ENCODE results near the gene GPR61. TPM values are rescaled to one million over a fixed set of nuclear protein-coding genes. Genes with fewer than 3 reads are reported as not detected.

GPR61 gene
- total RNA-seq, 1 donor from 2014 or later: not detected

DNA sequence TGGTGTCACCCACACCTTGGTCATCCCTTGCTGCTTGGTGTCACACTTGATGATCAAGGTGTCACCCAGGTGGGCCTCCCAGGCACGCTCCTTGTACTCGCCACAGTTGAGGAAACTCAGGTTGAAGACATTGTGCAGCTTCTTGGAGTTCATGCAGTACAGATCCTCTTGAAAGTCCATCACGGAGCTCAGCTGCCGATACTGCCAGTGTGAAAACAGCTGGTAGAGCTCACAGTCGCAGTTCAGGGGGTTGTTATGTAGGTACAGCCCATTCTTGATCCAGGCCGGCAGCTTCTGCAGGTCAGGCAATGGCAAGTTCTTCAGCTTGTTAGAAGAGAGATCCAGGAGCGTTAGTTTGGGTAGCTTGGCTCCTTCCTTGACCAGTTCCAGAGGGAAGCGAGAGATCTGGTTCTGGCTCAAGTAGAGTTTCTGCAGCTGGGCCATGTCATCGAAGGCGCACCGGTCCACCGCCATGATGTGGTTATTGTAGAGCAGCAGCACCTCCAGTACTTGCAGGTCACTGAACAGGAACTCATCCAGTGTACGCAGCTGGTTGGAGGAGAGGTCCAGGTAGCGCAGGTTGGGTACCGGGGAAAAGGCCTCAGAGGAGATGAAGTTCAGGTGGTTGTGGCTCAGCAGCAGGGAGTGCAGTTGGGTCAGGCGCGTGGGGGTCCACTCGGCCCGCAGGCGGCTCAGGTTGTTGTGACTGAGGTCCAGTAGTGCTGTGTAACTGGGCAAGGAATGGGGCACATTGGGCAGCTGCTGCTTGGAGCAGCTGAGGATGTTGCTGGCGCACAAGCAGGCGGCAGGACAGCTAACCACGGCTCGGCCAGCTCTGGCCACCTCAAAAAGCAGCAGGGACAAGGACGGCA lies 31.4 kb upstream of the GPR61 start:
- peak overlapping the region; percentile 88 for H3K4me3 Mint-ChIP-seq (ENCODE audit: unreplicated experiment)
- H3K4me1 Mint-ChIP-seq (ENCODE audit: unreplicated experiment): peaks cover 5% of the 10 kb centered on the region
- no peaks in the 10 kb centered on the region for H3K9me3 Mint-ChIP-seq (ENCODE audit: unreplicated experiment)
- no peaks in the 10 kb centered on the region for H3K36me3 Mint-ChIP-seq (ENCODE audit: low read depth, unreplicated experiment)
- peak overlapping the region; percentile 57 for H3K27ac Mint-ChIP-seq (ENCODE audit: unreplicated experiment)
- TF ChIP-seq, protein P1, sequence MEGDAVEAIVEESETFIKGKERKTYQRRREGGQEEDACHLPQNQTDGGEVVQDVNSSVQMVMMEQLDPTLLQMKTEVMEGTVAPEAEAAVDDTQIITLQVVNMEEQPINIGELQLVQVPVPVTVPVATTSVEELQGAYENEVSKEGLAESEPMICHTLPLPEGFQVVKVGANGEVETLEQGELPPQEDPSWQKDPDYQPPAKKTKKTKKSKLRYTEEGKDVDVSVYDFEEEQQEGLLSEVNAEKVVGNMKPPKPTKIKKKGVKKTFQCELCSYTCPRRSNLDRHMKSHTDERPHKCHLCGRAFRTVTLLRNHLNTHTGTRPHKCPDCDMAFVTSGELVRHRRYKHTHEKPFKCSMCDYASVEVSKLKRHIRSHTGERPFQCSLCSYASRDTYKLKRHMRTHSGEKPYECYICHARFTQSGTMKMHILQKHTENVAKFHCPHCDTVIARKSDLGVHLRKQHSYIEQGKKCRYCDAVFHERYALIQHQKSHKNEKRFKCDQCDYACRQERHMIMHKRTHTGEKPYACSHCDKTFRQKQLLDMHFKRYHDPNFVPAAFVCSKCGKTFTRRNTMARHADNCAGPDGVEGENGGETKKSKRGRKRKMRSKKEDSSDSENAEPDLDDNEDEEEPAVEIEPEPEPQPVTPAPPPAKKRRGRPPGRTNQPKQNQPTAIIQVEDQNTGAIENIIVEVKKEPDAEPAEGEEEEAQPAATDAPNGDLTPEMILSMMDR (IDR thresholded peaks at IDR 0.05; ENCODE audit: unreplicated experiment): no peak
- DNase-seq (ENCODE audit: low spot score): no peak
- peaks cover 22% of the 10 kb centered on the region for H3K27me3 Mint-ChIP-seq (ENCODE audit: unreplicated experiment)

DNA sequence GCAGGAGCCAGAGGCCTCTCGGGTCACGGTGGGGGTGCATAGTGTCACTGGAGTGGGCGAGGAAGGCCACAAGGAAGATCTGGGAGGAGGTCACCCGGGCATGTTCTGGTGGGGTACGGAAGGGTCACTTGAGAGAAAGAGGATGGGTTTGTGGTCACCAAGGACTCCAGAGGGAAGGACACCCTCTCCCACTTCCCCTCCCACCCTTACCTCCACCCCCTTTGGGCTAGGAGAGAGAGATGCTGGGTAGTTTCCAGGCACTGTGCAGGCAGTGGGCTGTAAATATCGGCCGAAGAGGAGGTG lies 30.8 kb upstream of the GPR61 start:
- no peak for DNase-seq (ENCODE audit: low spot score)
- H3K27me3 Mint-ChIP-seq (ENCODE audit: unreplicated experiment): peaks cover 22% of the 10 kb centered on the region
- H3K4me3 Mint-ChIP-seq (ENCODE audit: unreplicated experiment): peak overlapping the region; percentile 88
- no peaks in the 10 kb centered on the region for H3K36me3 Mint-ChIP-seq (ENCODE audit: low read depth, unreplicated experiment)
- H3K4me1 Mint-ChIP-seq (ENCODE audit: unreplicated experiment): peaks cover 5% of the 10 kb centered on the region
- peak overlapping the region; percentile 57 for H3K27ac Mint-ChIP-seq (ENCODE audit: unreplicated experiment)
- TF ChIP-seq, protein P1 (IDR thresholded peaks at IDR 0.05; ENCODE audit: unreplicated experiment): no peak
- H3K9me3 Mint-ChIP-seq (ENCODE audit: unreplicated experiment): no peaks in the 10 kb centered on the region

DNA sequence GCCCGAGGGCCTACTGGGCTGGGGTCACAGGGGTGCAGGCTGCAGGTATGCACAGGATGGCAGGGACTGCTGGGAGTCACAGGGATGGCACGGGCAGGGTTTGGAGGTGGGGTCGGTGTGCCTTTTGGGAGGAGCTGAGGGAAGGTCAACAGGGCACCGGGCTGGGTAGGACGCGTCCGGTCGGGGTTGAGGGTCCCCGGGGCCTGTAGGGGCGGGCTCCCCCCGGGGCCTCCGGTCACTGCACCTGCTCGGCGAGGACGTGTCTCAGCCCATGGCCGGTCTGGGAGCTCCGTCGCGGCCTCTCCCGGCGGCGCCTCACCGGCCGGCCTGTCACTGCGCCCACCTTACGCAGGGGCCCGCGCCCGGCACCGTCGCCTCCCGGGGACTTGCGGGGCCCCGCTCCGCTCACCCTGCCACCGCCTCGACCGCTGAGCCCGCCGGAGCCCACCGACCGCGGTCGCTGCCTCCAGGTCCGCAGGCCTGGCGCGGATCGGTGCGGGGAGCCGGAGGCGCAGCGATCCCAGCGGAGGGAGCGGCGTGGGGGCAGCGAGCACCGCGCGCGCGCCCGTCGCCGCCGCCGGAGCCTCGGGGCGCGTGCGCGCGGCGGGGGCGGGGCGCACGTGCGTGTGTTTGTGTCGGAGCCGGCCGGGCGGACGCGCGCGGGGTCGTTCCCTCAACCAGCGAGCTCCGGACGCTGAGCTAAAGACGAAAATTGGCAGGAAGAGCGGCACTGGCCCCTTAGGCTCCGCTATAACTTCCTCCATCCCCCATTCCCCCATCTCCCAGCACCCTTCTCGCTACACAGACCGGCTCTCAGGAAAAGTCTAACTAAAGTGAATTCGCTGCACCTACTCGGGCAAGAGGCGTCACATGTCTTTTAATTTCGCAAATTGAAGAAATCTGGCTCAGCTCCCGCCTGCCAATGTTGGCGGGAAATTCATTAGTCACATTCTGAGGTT lies 30.2 kb upstream of the GPR61 start, which contains the start of gene AMIGO1:
Gene AMIGO1, minus strand, starts transcription at position 552 of the 959 bp plus-strand sequence. CDS start 815 bp downstream, outside the sequence.
- Mint-ChIP-seq H3K36me3 (ENCODE audit: low read depth, unreplicated experiment) (no peaks in the 10 kb centered on the region), H3K4me3 (ENCODE audit: unreplicated experiment) (peak within 1 kb of the TSS; percentile 93), H3K27me3 (ENCODE audit: unreplicated experiment) (peaks cover 22% of the 10 kb centered on the region), H3K4me1 (ENCODE audit: unreplicated experiment) (peaks cover 5% of the 10 kb centered on the region), H3K9me3 (ENCODE audit: unreplicated experiment) (no peaks in the 10 kb centered on the region), H3K27ac (ENCODE audit: unreplicated experiment) (peak within 1 kb of the TSS; percentile 57)
- TF ChIP-seq, protein P1 (IDR thresholded peaks at IDR 0.05; ENCODE audit: unreplicated experiment): no peak
- peak; percentile 62 for DNase-seq (ENCODE audit: low spot score)

DNA sequence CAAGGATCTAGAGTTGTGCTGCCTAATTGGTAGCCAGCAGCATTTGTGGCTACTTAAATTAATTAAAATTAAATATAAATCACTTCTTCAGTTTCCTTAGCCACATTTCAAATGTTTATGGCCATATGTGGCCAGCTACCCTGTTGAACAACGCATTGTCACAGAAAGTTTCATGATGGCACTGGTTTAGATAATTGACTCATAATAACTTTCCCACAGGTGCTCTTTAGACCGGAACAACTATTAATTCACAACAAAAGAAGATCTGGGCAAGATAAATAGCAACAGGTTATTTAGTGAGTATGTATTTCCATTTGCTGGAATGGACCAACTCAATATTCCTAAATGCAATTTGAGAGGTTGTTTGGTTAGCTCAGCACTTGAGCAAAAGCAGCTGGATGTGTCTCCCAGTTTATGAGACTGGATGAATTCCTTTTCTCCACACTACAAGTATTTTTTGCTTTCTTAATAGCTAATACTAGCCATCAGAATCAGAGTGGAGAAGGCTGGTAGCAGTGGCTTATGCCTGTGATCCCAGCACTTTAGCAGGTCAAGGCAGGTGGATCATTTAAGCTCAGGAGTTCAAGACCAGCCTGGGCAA lies 26.5 kb upstream of the GPR61 start:
- Mint-ChIP-seq H3K4me1 (ENCODE audit: unreplicated experiment) (peaks cover 8% of the 10 kb centered on the region), H3K27ac (ENCODE audit: unreplicated experiment) (no peak overlapping the region)

More for the DNA sequence above, 26.5 kb upstream of the GPR61 start:
- H3K27me3 Mint-ChIP-seq (ENCODE audit: unreplicated experiment): peaks cover 22% of the 10 kb centered on the region
- H3K36me3 Mint-ChIP-seq (ENCODE audit: low read depth, unreplicated experiment): no peaks in the 10 kb centered on the region
- no peak overlapping the region for H3K4me3 Mint-ChIP-seq (ENCODE audit: unreplicated experiment)
- H3K9me3 Mint-ChIP-seq (ENCODE audit: unreplicated experiment): no peaks in the 10 kb centered on the region
- DNase-seq (ENCODE audit: low spot score): no peak
- TF ChIP-seq, protein P1 (IDR thresholded peaks at IDR 0.05; ENCODE audit: unreplicated experiment): no peak
